Kidney epithelial cell (primary cell): Measurements from ENCODE around the gene FHL5. TPM values are rescaled to one million over a fixed set of nuclear protein-coding genes. Genes with fewer than 3 reads are reported as not detected.

Experiments used
- DNase-seq: peaks from one replicate; pipeline ENCODE4 v3.0.0-alpha.2; 2010; ENCODE audit warnings: low read depth
- H3K27me3 ChIP-seq: 2 replicates; pipeline ENCODE4 v1.6.0; 2011; ENCODE audit warnings: low read length; ENCODE audit not compliant: control insufficient read depth, insufficient read depth
- H3K36me3 ChIP-seq: 2 replicates; pipeline ENCODE4 v1.5.1; 2011; ENCODE audit warnings: low read length; ENCODE audit not compliant: control insufficient read depth, insufficient read depth
- H3K4me3 ChIP-seq: 2 replicates; pipeline ENCODE4 v1.5.1; 2011; ENCODE audit warnings: low read depth, mild to moderate bottlenecking, control low read depth, low read length
- CTCF ChIP-seq: IDR thresholded peaks from 2 replicates; pipeline ENCODE4 v1.5.1; 2011; ENCODE audit warnings: mild to moderate bottlenecking, moderate library complexity, low read length, control low read depth, inconsistent platforms; ENCODE audit not compliant: insufficient read depth, poor library complexity, severe bottlenecking
- total RNA-seq: library from RNA; depleted of rRNA; stranded (reverse); fragments of >200 nt; gene quantifications from 2 replicates; pipeline ENCODE4 v1.2.3, GENCODE V29; 2015

FHL5 gene
- total RNA-seq, 1 donor from 2014 or later = not detected

GRCh38 chr6:96611342-96611991 is 48.5 kb downstream of the FHL5 start:
- no peak for TF ChIP-seq CTCF
- no peaks in the 10 kb centered on the region for H3K36me3 ChIP-seq
- H3K27me3 ChIP-seq = no peaks in the 10 kb centered on the region
- H3K4me3 ChIP-seq = no peak overlapping the region
- DNase-seq = no peak

GRCh38 chr6:96613291-96613999 is 50.5 kb downstream of the FHL5 start:
- no peaks in the 10 kb centered on the region for H3K36me3 ChIP-seq
- TF ChIP-seq CTCF = no peak

GRCh38 chr6:96620851-96621250 is 57.9 kb downstream of the FHL5 start:
- no peak for DNase-seq
- no peak for TF ChIP-seq CTCF
- Histone ChIP-seq H3K4me3 (no peak overlapping the region), H3K36me3 (no peaks in the 10 kb centered on the region), H3K27me3 (no peaks in the 10 kb centered on the region)

More at GRCh38 chr6:96613291-96613999, 50.5 kb downstream of the FHL5 start:
- Histone ChIP-seq H3K27me3 (no peaks in the 10 kb centered on the region), H3K4me3 (no peak overlapping the region)
- DNase-seq = no peak

GRCh38 chr6:96621983-96622382 is 59.1 kb downstream of the FHL5 start:
- no peak for DNase-seq
- no peak for TF ChIP-seq CTCF
- Histone ChIP-seq H3K27me3 (no peaks in the 10 kb centered on the region), H3K36me3 (no peaks in the 10 kb centered on the region), H3K4me3 (no peak overlapping the region)

GRCh38 chr6:96624957-96625356 is 62.0 kb downstream of the FHL5 start:
- Histone ChIP-seq H3K27me3 (no peaks in the 10 kb centered on the region), H3K36me3 (no peaks in the 10 kb centered on the region), H3K4me3 (no peak overlapping the region)
- TF ChIP-seq CTCF = no peak
- no peak for DNase-seq

- no peak overlapping the region for H3K4me3 ChIP-seq
- no peak for DNase-seq
Observed at GRCh38 chr6:96626759-96627364, 63.9 kb downstream of the FHL5 start.

More at GRCh38 chr6:96626759-96627364, 63.9 kb downstream of the FHL5 start:
- Histone ChIP-seq H3K27me3 (no peaks in the 10 kb centered on the region), H3K36me3 (no peaks in the 10 kb centered on the region)
- TF ChIP-seq CTCF = peak; percentile 7
